Keratinocyte (primary cell): ENCODE data around the gene HGS. TPM values are rescaled to one million over a fixed set of nuclear protein-coding genes. Genes with fewer than 3 reads are reported as not detected.

Experiments
- DNase-seq: peaks from one replicate; pipeline ENCODE4 v3.0.0-alpha.2; 2011; ENCODE audit warnings: low read depth, missing footprints, low spot score
- FAIRE-seq: peaks from 2 replicates; lab custom pipeline; 2011; peaks lifted over from hg19 to GRCh38; lab: Jason Lieb, UNC
- H2AFZ ChIP-seq: 2 replicates; pipeline ENCODE4 v1.6.0; 2012; ENCODE audit warnings: low read length, control low read depth, inconsistent platforms; ENCODE audit not compliant: control insufficient read depth
- H3K27ac ChIP-seq: 2 replicates; pipeline ENCODE4 v1.5.1; 2011; ENCODE audit warnings: low read length; ENCODE audit not compliant: control insufficient read depth, insufficient read depth
- H3K27me3 ChIP-seq: 3 replicates; pipeline ENCODE4 v1.6.0; 2011; ENCODE audit warnings: low read length; ENCODE audit not compliant: control insufficient read depth, insufficient read depth; ENCODE audit errors: extremely low read depth
- H3K36me3 ChIP-seq, 2 experiments: 2 replicates in 1 of 2; 3 replicates in 1 of 2; pipeline ENCODE4 v1.5.1; 2011; ENCODE audit warnings: low read length in 2 of 2, mild to moderate bottlenecking in 1 of 2; ENCODE audit not compliant: control insufficient read depth in 2 of 2, insufficient read depth in 2 of 2; ENCODE audit errors: extremely low read depth in 1 of 2
- H3K4me1 ChIP-seq: 3 replicates; pipeline ENCODE4 v1.5.1; 2011; ENCODE audit warnings: low read length; ENCODE audit not compliant: control insufficient read depth, insufficient read depth; ENCODE audit errors: extremely low read depth
- H3K4me2 ChIP-seq: 3 replicates; pipeline ENCODE4 v1.6.0; 2011; ENCODE audit warnings: low read depth, low read length; ENCODE audit not compliant: control insufficient read depth, insufficient read depth; ENCODE audit errors: extremely low read depth
- H3K4me3 ChIP-seq, 3 experiments: fragments of 200-600 bp in 1 of 3; sonication (generic) in 1 of 3; 2 replicates in 2 of 3; 3 replicates in 1 of 3; pipeline ENCODE4 v1.5.1; 2011 to 2016; ENCODE audit warnings: low read length in 3 of 3, mild to moderate bottlenecking in 3 of 3, control low read depth in 2 of 3, inconsistent platforms in 1 of 3, low read depth in 1 of 3, mixed read lengths in 1 of 3, mixed run types in 1 of 3, moderate library complexity in 1 of 3; ENCODE audit not compliant: control insufficient read depth in 2 of 3, insufficient read depth in 2 of 3; ENCODE audit errors: extremely low read depth in 1 of 3
- H3K79me2 ChIP-seq: 2 replicates; pipeline ENCODE4 v1.6.0; 2012; ENCODE audit warnings: low read length; ENCODE audit not compliant: control insufficient read depth, insufficient read depth
- H3K9ac ChIP-seq: 3 replicates; pipeline ENCODE4 v1.6.0; 2011; ENCODE audit warnings: low read length; ENCODE audit not compliant: control insufficient read depth, insufficient read depth; ENCODE audit errors: extremely low read depth
- H3K9me1 ChIP-seq: 3 replicates; pipeline ENCODE4 v1.6.0; 2011; ENCODE audit warnings: low read length; ENCODE audit not compliant: control insufficient read depth, insufficient read depth; ENCODE audit errors: extremely low read depth
- H3K9me3 ChIP-seq: 2 replicates; pipeline ENCODE4 v1.5.1; 2012; ENCODE audit warnings: low read depth, low read length; ENCODE audit not compliant: control insufficient read depth
- H4K20me1 ChIP-seq: 3 replicates; pipeline ENCODE4 v1.6.0; 2011; ENCODE audit warnings: low read length; ENCODE audit not compliant: control insufficient read depth, insufficient read depth; ENCODE audit errors: extremely low read depth
- CTCF ChIP-seq, 3 experiments: IDR thresholded peaks in 1 of 3; conservative IDR thresholded peaks in 1 of 3; optimal IDR thresholded peaks in 1 of 3; 2 replicates in 2 of 3; 3 replicates in 1 of 3; pipeline versions ENCODE3 to v1.5.1; 2011; ENCODE audit warnings: low read length in 3 of 3, mild to moderate bottlenecking in 3 of 3, moderate library complexity in 2 of 3, control low read depth in 1 of 3, inconsistent platforms in 1 of 3; ENCODE audit not compliant: insufficient read depth in 2 of 3; ENCODE audit errors: extremely low read depth in 1 of 3
- EZH2 ChIP-seq: IDR thresholded peaks from one replicate; pipeline ENCODE4 v1.6.1; 2012; ENCODE audit warnings: inconsistent platforms, mild to moderate bottlenecking, low read length, moderate library complexity
- dilution Hi-C: fragments of 300-500 bp; cut with MboI; formaldehyde crosslinking; loops from one replicate; pipeline ENCODE4 v1.7.0; 2020; ENCODE audit warnings: low sequenced_read_pairs; ENCODE audit not compliant: extremely low pct_ligation_motif_present
- polyA plus RNA-seq, 5 experiments: library from polyadenylated mRNA; depleted of rRNA in 3 of 5; stranded (reverse) in 3 of 5; stranded (forward) in 1 of 5; unstranded in 1 of 5; fragments of >200 nt; gene quantifications; 1 replicate in 1 of 5; 2 replicates in 3 of 5; 3 replicates in 1 of 5; pipeline versions ENCODE4 v1.2.1 to v1.2.3, GENCODE V29; 2011 to 2012; ENCODE audit warnings: missing spikeins in 2 of 5, low read depth in 1 of 5, low replicate concordance in 1 of 5

HGS gene
- polyA plus RNA-seq, 1 donor (not counting 4 experiments of a cell fraction or from before 2014, with no cell fraction given): 79.6 TPM

DNA sequence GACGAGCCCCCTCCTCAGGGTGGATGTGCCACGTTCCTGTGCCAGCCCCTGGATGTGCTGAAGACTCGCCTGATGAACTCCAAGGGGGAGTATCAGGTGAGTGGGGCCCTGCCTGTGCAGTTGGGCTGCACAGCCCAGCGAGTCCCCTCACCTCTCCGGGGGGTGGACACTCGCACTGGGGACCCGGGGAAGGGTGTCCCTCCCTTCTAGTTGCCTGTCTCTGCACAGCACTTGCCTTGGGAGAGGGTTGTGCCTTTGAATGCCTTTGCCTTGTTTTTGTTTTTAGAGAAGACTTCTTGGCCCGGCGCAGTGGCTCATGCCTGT is 33.9 kb downstream of the HGS start:
- no peaks in the 10 kb centered on the region for H3K9me3 ChIP-seq
- dilution Hi-C loops: no loop called here
- peaks cover 19% of the 10 kb centered on the region for H3K79me2 ChIP-seq
- H3K4me1 ChIP-seq: peaks cover 23% of the 10 kb centered on the region
- H3K9me1 ChIP-seq: no peaks in the 10 kb centered on the region
- no peaks in the 10 kb centered on the region for H4K20me1 ChIP-seq
- H3K36me3 ChIP-seq: peaks cover 0 to 11% of the 10 kb centered on the region in 2 experiments
- no peaks in the 10 kb centered on the region for H3K27me3 ChIP-seq
- no peak for TF ChIP-seq CTCF (optimal IDR thresholded peaks at IDR 0.05 in 1 of 3, IDR thresholded peaks at IDR 0.05 in 1 of 3, conservative IDR thresholded peaks at IDR 0.05 in 1 of 3; ENCODE audit: extremely low read depth in 1 of 3, insufficient read depth in 2 of 3, low read length in 3 of 3)
- no peak for TF ChIP-seq EZH2
- no peak overlapping the region for H3K27ac ChIP-seq
- H3K4me2 ChIP-seq: no peak overlapping the region
- H3K4me3 ChIP-seq: no peak overlapping the region
- FAIRE-seq: no peak
- no peak overlapping the region for H3K9ac ChIP-seq
- no peak for DNase-seq
- no peak overlapping the region for H2AFZ ChIP-seq

GRCh38 chr17:81719410-81720266 is 35.8 kb downstream of the HGS start:
- no peaks in the 10 kb centered on the region for H3K27me3 ChIP-seq
- dilution Hi-C loops: no loop called here
- no peak for DNase-seq
- H3K4me1 ChIP-seq: peaks cover 27% of the 10 kb centered on the region
- H3K4me2 ChIP-seq: no peak overlapping the region
- TF ChIP-seq CTCF (optimal IDR thresholded peaks at IDR 0.05 in 1 of 3, IDR thresholded peaks at IDR 0.05 in 1 of 3, conservative IDR thresholded peaks at IDR 0.05 in 1 of 3; ENCODE audit: extremely low read depth in 1 of 3, insufficient read depth in 2 of 3, low read length in 3 of 3): no peak
- no peak for TF ChIP-seq EZH2
- H3K4me3 ChIP-seq: no peak overlapping the region
- H3K36me3 ChIP-seq: peaks cover 0 to 11% of the 10 kb centered on the region in 2 experiments
- H3K27ac ChIP-seq: no peak overlapping the region
- H3K9me1 ChIP-seq: no peaks in the 10 kb centered on the region
- no peak overlapping the region for H3K9ac ChIP-seq
- H3K79me2 ChIP-seq: peaks cover 2% of the 10 kb centered on the region
- FAIRE-seq: no peak
- H4K20me1 ChIP-seq: no peaks in the 10 kb centered on the region
- no peak overlapping the region for H2AFZ ChIP-seq
- H3K9me3 ChIP-seq: no peaks in the 10 kb centered on the region
